Cardiac muscle cell (in vitro differentiated cells and primary cell): Measurements from ENCODE around the gene UHRF2. TPM values are rescaled to one million over a fixed set of nuclear protein-coding genes. Genes with fewer than 3 reads are reported as not detected.

Experiments used
- DNase-seq, 2 donors: peaks; one replicate each; pipeline versions ENCODE4 v3.0.0 to v3.0.0-alpha.2; 2010 to 2017; ENCODE audit warnings: low read depth in 1 of 2, low spot score in 1 of 2
- H3K27ac ChIP-seq: fragments of 200-600 bp; sonication (generic); 2 replicates; pipeline ENCODE4 v1.5.1; 2016
- H3K27me3 ChIP-seq: fragments of 200-600 bp; sonication (generic); 2 replicates; pipeline ENCODE4 v1.6.0; 2016; ENCODE audit warnings: control low read depth
- H3K36me3 ChIP-seq: fragments of 200-600 bp; sonication (generic); 2 replicates; pipeline ENCODE4 v1.5.1; 2016; ENCODE audit warnings: control low read depth
- H3K4me1 ChIP-seq: fragments of 200-600 bp; sonication (generic); 2 replicates; pipeline ENCODE4 v1.8.1; 2017; ENCODE audit warnings: low read depth, mild to moderate bottlenecking, mixed run types
- H3K4me3 ChIP-seq: fragments of 200-600 bp; sonication (generic); 2 replicates; pipeline ENCODE4 v1.5.1; 2016; ENCODE audit warnings: mild to moderate bottlenecking
- H3K9me3 ChIP-seq: fragments of 200-600 bp; sonication (generic); 2 replicates; pipeline ENCODE4 v1.5.1; 2017; ENCODE audit warnings: low read depth, mild to moderate bottlenecking, control low read depth
- CTCF ChIP-seq: IDR thresholded peaks from 2 replicates; pipeline ENCODE4 v1.5.1; 2012; ENCODE audit warnings: low read depth, mild to moderate bottlenecking, low read length
- polyA plus RNA-seq: library from polyadenylated mRNA; unstranded; fragments of >200 nt; fragmentation: Nextera tagmentation; extraction: Ambion mirVana; gene quantifications from 2 replicates; pipeline ENCODE4 v1.2.1, GENCODE V29; 2016
- total RNA-seq: library from RNA; depleted of rRNA; stranded (reverse); fragments of >200 nt; gene quantifications from 2 replicates; pipeline ENCODE4 v1.2.3, GENCODE V29; 2016

The UHRF2 gene
- total and polyA plus RNA-seq, 2 experiments from 2014 or later: 18.1 to 38.6 TPM

- TF ChIP-seq CTCF: no peak
- no peaks in the 10 kb centered on the region for H3K27me3 ChIP-seq
- H3K9me3 ChIP-seq: no peaks in the 10 kb centered on the region
- no peak overlapping the region for H3K27ac ChIP-seq
- no peak for DNase-seq
- H3K36me3 ChIP-seq: peaks cover 7% of the 10 kb centered on the region
- no peak overlapping the region for H3K4me3 ChIP-seq
- H3K4me1 ChIP-seq: no peaks in the 10 kb centered on the region
Measured at GRCh38 chr9:6473151-6473550, 60.2 kb downstream of the UHRF2 start.

- TF ChIP-seq CTCF: no peak
- H3K36me3 ChIP-seq: peaks cover 23% of the 10 kb centered on the region
- DNase-seq: no peak
- H3K4me3 ChIP-seq: no peak overlapping the region
- H3K27me3 ChIP-seq: no peaks in the 10 kb centered on the region
- no peaks in the 10 kb centered on the region for H3K9me3 ChIP-seq
- H3K4me1 ChIP-seq: no peaks in the 10 kb centered on the region
- no peak overlapping the region for H3K27ac ChIP-seq
Measured at GRCh38 chr9:6479959-6480358, 67.0 kb downstream of the UHRF2 start.

- Histone ChIP-seq H3K4me1 (no peaks in the 10 kb centered on the region), H3K9me3 (no peaks in the 10 kb centered on the region), H3K27me3 (no peaks in the 10 kb centered on the region), H3K4me3 (no peak overlapping the region), H3K27ac (no peak overlapping the region), H3K36me3 (peaks cover 22% of the 10 kb centered on the region)
- DNase-seq: no peak
- no peak for TF ChIP-seq CTCF
Measured at GRCh38 chr9:6484210-6484609, 71.2 kb downstream of the UHRF2 start.

GRCh38 chr9:6488395-6488794 lies 75.4 kb downstream of the UHRF2 start:
- no peak for DNase-seq
- H3K9me3 ChIP-seq: no peaks in the 10 kb centered on the region
- no peak for TF ChIP-seq CTCF
- H3K4me1 ChIP-seq: no peaks in the 10 kb centered on the region
- peaks cover 7% of the 10 kb centered on the region for H3K36me3 ChIP-seq
- no peak overlapping the region for H3K27ac ChIP-seq
- no peaks in the 10 kb centered on the region for H3K27me3 ChIP-seq
- H3K4me3 ChIP-seq: no peak overlapping the region

- H3K36me3 ChIP-seq: peaks cover 14% of the 10 kb centered on the region
- H3K27me3 ChIP-seq: no peaks in the 10 kb centered on the region
- no peaks in the 10 kb centered on the region for H3K4me1 ChIP-seq
- TF ChIP-seq CTCF: no peak
- H3K27ac ChIP-seq: no peak overlapping the region
- no peak overlapping the region for H3K4me3 ChIP-seq
- no peaks in the 10 kb centered on the region for H3K9me3 ChIP-seq
- no peak for DNase-seq
Measured at GRCh38 chr9:6489099-6489498, 76.1 kb downstream of the UHRF2 start.

- no peak for DNase-seq
- no peak for TF ChIP-seq CTCF
- no peaks in the 10 kb centered on the region for H3K27me3 ChIP-seq
- H3K4me3 ChIP-seq: no peak overlapping the region
- no peaks in the 10 kb centered on the region for H3K9me3 ChIP-seq
- H3K4me1 ChIP-seq: no peaks in the 10 kb centered on the region
- peaks cover 9% of the 10 kb centered on the region for H3K36me3 ChIP-seq
- H3K27ac ChIP-seq: no peak overlapping the region
Measured at GRCh38 chr9:6490863-6491262, 77.9 kb downstream of the UHRF2 start.
